ENCODE data around the gene DIPK1A.

- TF ChIP-seq CTCF (IDR thresholded peaks at IDR 0.05) (no peak), POLR2A (IDR thresholded peaks at IDR 0.05) (no peak)
Observed at GRCh38 chr1:93005252-93005598, 44.0 kb upstream of the DIPK1A start.

Data from esophagus squamous epithelium (tissue), 4 donors.